Measurements from ENCODE around the gene CST6.

GRCh38 chr11:65981972-65982823, 29.6 kb upstream of the CST6 start:
- TF ChIP-seq, protein P1, sequence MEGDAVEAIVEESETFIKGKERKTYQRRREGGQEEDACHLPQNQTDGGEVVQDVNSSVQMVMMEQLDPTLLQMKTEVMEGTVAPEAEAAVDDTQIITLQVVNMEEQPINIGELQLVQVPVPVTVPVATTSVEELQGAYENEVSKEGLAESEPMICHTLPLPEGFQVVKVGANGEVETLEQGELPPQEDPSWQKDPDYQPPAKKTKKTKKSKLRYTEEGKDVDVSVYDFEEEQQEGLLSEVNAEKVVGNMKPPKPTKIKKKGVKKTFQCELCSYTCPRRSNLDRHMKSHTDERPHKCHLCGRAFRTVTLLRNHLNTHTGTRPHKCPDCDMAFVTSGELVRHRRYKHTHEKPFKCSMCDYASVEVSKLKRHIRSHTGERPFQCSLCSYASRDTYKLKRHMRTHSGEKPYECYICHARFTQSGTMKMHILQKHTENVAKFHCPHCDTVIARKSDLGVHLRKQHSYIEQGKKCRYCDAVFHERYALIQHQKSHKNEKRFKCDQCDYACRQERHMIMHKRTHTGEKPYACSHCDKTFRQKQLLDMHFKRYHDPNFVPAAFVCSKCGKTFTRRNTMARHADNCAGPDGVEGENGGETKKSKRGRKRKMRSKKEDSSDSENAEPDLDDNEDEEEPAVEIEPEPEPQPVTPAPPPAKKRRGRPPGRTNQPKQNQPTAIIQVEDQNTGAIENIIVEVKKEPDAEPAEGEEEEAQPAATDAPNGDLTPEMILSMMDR (conservative IDR thresholded peaks at IDR 0.05), result no peak
- no peak for TF ChIP-seq ZFX (IDR thresholded peaks at IDR 0.05)

Data from C4-2B (cell line).